Measurements from ENCODE around the gene SDC4.

Gene SDC4

GRCh38 chr20:45342855-45343531 is 5.2 kb downstream of the SDC4 start (continued):
- TF ChIP-seq, protein P1, sequence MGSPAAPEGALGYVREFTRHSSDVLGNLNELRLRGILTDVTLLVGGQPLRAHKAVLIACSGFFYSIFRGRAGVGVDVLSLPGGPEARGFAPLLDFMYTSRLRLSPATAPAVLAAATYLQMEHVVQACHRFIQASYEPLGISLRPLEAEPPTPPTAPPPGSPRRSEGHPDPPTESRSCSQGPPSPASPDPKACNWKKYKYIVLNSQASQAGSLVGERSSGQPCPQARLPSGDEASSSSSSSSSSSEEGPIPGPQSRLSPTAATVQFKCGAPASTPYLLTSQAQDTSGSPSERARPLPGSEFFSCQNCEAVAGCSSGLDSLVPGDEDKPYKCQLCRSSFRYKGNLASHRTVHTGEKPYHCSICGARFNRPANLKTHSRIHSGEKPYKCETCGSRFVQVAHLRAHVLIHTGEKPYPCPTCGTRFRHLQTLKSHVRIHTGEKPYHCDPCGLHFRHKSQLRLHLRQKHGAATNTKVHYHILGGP (tag by site-specific recombination; IDR thresholded peaks at IDR 0.05) = no peak
- TF ChIP-seq ZNF239 (tag by site-specific recombination; IDR thresholded peaks at IDR 0.05) (no peak), SCRT2 (tag by site-specific recombination; IDR thresholded peaks at IDR 0.05) (peak; percentile 87), ZNF670 (tag by site-specific recombination; IDR thresholded peaks at IDR 0.05; ENCODE audit: low read depth) (no peak), OVOL3 (tag by site-specific recombination; IDR thresholded peaks at IDR 0.05) (no peak), ZNF555 (tag by site-specific recombination; conservative IDR thresholded peaks at IDR 0.05) (no peak)
- TF ChIP-seq, protein P2, sequence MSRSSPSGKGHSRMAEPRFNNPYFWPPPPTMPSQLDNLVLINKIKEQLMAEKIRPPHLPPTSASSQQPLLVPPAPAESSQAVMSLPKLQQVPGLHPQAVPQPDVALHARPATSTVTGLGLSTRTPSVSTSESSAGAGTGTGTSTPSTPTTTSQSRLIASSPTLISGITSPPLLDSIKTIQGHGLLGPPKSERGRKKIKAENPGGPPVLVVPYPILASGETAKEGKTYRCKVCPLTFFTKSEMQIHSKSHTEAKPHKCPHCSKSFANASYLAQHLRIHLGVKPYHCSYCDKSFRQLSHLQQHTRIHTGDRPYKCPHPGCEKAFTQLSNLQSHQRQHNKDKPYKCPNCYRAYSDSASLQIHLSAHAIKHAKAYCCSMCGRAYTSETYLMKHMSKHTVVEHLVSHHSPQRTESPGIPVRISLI (tag by site-specific recombination; IDR thresholded peaks at IDR 0.05) = no peak

- ChIA-PET CTCF (interaction anchor here (1.0 to 2.3 kb wide), 6 partner anchors 17 to 108 kb away, joined by 3 to 11 read pairs (median 4); partner anchors contain the start of gene SYS1), POLR2A (interaction anchor here (0.6 to 1.3 kb wide), 6 partner anchors 21 to 375 kb away, joined by 3 to 8 read pairs (median 3); partner anchors contain the start of gene SYS1)
- peaks cover 0 to 9% of the 10 kb centered on the region in 2 experiments; a peak in 1 of 3 replicates for H3K36me3 ChIP-seq (ENCODE audit: control insufficient read depth in 2 of 2, insufficient read depth in 1 of 2, low read length in 2 of 2)
- peak overlapping the region; percentile 59 for H3K27ac ChIP-seq (ENCODE audit: extremely low read depth, low read depth, low read length)
- peak overlapping the region; percentile 3 for H3K4me3 ChIP-seq (ENCODE audit: low read depth, low read length)
- H3K4me1 ChIP-seq (ENCODE audit: control insufficient read depth, insufficient read depth, low read length) = peaks cover 37% of the 10 kb centered on the region
- H3K9me3 ChIP-seq (ENCODE audit: control insufficient read depth, insufficient read depth, low read depth, low read length) = no peaks in the 10 kb centered on the region
- TF ChIP-seq ZNF677 (tag by site-specific recombination; IDR thresholded peaks at IDR 0.05) (no peak), ZNF366 (tag by site-specific recombination; conservative IDR thresholded peaks at IDR 0.05) (0 out of 2 replicates have a peak, but pooled peaks have one; percentile 14), ZNF654 (tag by site-specific recombination; IDR thresholded peaks at IDR 0.05; ENCODE audit: low read depth) (no peak), ZNF530 (tag by site-specific recombination; IDR thresholded peaks at IDR 0.05; ENCODE audit: low read depth) (no peak), ZNF292 (tag by site-specific recombination; IDR thresholded peaks at IDR 0.05; ENCODE audit: borderline replicate concordance, low read depth) (no peak), ZNF473 (tag by site-specific recombination; IDR thresholded peaks at IDR 0.05) (no peak), ZNF311 (tag by site-specific recombination; IDR thresholded peaks at IDR 0.05; ENCODE audit: borderline replicate concordance) (no peak), ZNF624 (tag by site-specific recombination; IDR thresholded peaks at IDR 0.05) (no peak), WT1 (tag by site-specific recombination; IDR thresholded peaks at IDR 0.05) (peak; percentile 89), ZNF768 (tag by site-specific recombination; IDR thresholded peaks at IDR 0.05) (no peak), HOXA7 (CRISPR knock-in tag; IDR thresholded peaks at IDR 0.05; ENCODE audit: borderline replicate concordance) (no peak), ZNF404 (tag by site-specific recombination; IDR thresholded peaks at IDR 0.05) (no peak), ZNF544 (tag by site-specific recombination; IDR thresholded peaks at IDR 0.05) (no peak), RBAK (tag by site-specific recombination; IDR thresholded peaks at IDR 0.05) (no peak), ZNF623 (tag by site-specific recombination; IDR thresholded peaks at IDR 0.05) (no peak), OVOL3 (tag by site-specific recombination; IDR thresholded peaks at IDR 0.05) (no peak), REPIN1 (tag by site-specific recombination; IDR thresholded peaks at IDR 0.05; ENCODE audit: low read depth) (no peak), ZNF121 (tag by site-specific recombination; IDR thresholded peaks at IDR 0.05) (no peak), ZBTB48 (tag by site-specific recombination; IDR thresholded peaks at IDR 0.05) (peak; percentile 81)
- TF ChIP-seq, protein P3, sequence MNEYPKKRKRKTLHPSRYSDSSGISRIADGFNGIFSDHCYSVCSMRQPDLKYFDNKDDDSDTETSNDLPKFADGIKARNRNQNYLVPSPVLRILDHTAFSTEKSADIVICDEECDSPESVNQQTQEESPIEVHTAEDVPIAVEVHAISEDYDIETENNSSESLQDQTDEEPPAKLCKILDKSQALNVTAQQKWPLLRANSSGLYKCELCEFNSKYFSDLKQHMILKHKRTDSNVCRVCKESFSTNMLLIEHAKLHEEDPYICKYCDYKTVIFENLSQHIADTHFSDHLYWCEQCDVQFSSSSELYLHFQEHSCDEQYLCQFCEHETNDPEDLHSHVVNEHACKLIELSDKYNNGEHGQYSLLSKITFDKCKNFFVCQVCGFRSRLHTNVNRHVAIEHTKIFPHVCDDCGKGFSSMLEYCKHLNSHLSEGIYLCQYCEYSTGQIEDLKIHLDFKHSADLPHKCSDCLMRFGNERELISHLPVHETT (tag by site-specific recombination; IDR thresholded peaks at IDR 0.05) = 0 out of 2 replicates have a peak, but pooled peaks have one; percentile 29
- TF ChIP-seq, protein P4, sequence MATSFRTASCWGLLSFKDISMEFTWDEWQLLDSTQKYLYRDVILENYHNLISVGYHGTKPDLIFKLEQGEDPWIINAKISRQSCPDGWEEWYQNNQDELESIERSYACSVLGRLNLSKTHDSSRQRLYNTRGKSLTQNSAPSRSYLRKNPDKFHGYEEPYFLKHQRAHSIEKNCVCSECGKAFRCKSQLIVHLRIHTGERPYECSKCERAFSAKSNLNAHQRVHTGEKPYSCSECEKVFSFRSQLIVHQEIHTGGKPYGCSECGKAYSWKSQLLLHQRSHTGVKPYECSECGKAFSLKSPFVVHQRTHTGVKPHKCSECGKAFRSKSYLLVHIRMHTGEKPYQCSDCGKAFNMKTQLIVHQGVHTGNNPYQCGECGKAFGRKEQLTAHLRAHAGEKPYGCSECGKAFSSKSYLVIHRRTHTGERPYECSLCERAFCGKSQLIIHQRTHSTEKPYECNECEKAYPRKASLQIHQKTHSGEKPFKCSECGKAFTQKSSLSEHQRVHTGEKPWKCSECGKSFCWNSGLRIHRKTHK (tag by site-specific recombination; IDR thresholded peaks at IDR 0.05) = no peak
- TF ChIP-seq, protein P5, sequence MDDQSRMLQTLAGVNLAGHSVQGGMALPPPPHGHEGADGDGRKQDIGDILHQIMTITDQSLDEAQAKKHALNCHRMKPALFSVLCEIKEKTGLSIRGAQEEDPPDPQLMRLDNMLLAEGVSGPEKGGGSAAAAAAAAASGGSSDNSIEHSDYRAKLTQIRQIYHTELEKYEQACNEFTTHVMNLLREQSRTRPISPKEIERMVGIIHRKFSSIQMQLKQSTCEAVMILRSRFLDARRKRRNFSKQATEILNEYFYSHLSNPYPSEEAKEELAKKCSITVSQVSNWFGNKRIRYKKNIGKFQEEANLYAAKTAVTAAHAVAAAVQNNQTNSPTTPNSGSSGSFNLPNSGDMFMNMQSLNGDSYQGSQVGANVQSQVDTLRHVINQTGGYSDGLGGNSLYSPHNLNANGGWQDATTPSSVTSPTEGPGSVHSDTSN (CRISPR knock-in tag; IDR thresholded peaks at IDR 0.05) = no peak
Observed at GRCh38 chr20:45341939-45342854, 6.0 kb downstream of the SDC4 start.

Data from HEK293 (cell line).